Measurements from ENCODE around the gene IRS1.

DNA sequence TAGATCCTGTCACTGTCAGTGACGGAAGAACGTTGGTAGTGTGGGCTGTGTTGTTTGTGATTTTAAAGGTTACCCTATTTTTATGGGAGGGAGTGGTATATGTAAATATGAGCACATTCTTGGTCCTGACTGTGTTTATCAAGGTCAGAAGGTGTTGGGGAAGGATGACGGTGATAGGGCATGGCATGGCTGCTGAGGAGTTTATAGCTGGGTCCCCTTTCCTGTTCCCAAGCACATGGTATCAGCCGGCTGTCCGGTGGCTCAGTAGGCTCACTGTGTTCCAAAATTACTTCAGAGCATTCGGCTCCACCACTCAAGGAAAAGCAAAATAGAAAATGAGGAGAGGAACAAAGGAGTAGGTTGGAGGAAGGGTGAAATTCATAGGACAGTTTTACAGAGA, 28.6 kb downstream of the IRS1 start:
- no peak for TF ChIP-seq EZH2phosphoT487 (IDR thresholded peaks at IDR 0.05; ENCODE audit: borderline replicate concordance, low read length)
- TF ChIP-seq, protein P1, sequence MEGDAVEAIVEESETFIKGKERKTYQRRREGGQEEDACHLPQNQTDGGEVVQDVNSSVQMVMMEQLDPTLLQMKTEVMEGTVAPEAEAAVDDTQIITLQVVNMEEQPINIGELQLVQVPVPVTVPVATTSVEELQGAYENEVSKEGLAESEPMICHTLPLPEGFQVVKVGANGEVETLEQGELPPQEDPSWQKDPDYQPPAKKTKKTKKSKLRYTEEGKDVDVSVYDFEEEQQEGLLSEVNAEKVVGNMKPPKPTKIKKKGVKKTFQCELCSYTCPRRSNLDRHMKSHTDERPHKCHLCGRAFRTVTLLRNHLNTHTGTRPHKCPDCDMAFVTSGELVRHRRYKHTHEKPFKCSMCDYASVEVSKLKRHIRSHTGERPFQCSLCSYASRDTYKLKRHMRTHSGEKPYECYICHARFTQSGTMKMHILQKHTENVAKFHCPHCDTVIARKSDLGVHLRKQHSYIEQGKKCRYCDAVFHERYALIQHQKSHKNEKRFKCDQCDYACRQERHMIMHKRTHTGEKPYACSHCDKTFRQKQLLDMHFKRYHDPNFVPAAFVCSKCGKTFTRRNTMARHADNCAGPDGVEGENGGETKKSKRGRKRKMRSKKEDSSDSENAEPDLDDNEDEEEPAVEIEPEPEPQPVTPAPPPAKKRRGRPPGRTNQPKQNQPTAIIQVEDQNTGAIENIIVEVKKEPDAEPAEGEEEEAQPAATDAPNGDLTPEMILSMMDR (conservative IDR thresholded peaks at IDR 0.05; ENCODE audit: low read depth, low read length): no peak

Data from PC-3 (cell line).